SHP77 treated with DMSO at 0.1 percent for 48 hours (cell line): ENCODE data around the gene MAP1LC3B2.

Experiments
- DNase-seq: peaks from one replicate; lab custom pipeline; 2025; lab: John Stamatoyannopoulos, UW

MAP1LC3B2 gene

GRCh38 chr12:116615141-116615861 is 56.1 kb downstream of the MAP1LC3B2 start:
- DNase-seq: no peak

GRCh38 chr12:116616536-116617248 is 57.5 kb downstream of the MAP1LC3B2 start:
- DNase-seq: no peak

- no peak for DNase-seq
Measured at GRCh38 chr12:116619246-116619645, 60.1 kb downstream of the MAP1LC3B2 start.

- DNase-seq: no peak
Measured at GRCh38 chr12:116620124-116620491, 60.9 kb downstream of the MAP1LC3B2 start.

- DNase-seq: no peak
Measured at GRCh38 chr12:116620492-116621191, 61.5 kb downstream of the MAP1LC3B2 start.

- no peak for DNase-seq
Measured at GRCh38 chr12:116621194-116621593, 62.0 kb downstream of the MAP1LC3B2 start.

- DNase-seq: no peak
Measured at GRCh38 chr12:116624516-116624915, 65.3 kb downstream of the MAP1LC3B2 start.

GRCh38 chr12:116626153-116626552 is 67.0 kb downstream of the MAP1LC3B2 start:
- no peak for DNase-seq
